Stimulated activated CD4-positive, alpha-beta T cell treated with anti-CD3 and anti-CD28 coated beads, Interleukin-15, amount 100 ng/mL, for 1 hour (primary cell): ENCODE measurements around the gene CBX8.

Experiments
- DNase-seq, 2 donors: peaks; one replicate each; pipeline ENCODE4 v3.0.0-alpha.2; 2020; ENCODE audit warnings: low read depth in 1 of 2, low spot score in 1 of 2

CBX8 gene

GRCh38 chr17:79796763-79797491 is at the start of gene CBX8:
Gene CBX8 (minus strand): TSS chr17:79797077. CDS start chr17:79796998, 79 bp downstream.
- DNase-seq = peak; percentile 97

GRCh38 chr17:79845601-79845949 is 48.7 kb upstream of the CBX8 start:
- no peak for DNase-seq

- no peak for DNase-seq
Measured at GRCh38 chr17:79844869-79845600, 48.2 kb upstream of the CBX8 start.

GRCh38 chr17:79843816-79844800 is 47.2 kb upstream of the CBX8 start:
- DNase-seq = no peak

- DNase-seq = no peak
Measured at GRCh38 chr17:79843474-79843815, 46.6 kb upstream of the CBX8 start.

- no peak for DNase-seq
Measured at GRCh38 chr17:79842656-79843473, 46.0 kb upstream of the CBX8 start.

GRCh38 chr17:79842136-79842655 is 45.3 kb upstream of the CBX8 start:
- DNase-seq = no peak

- no peak for DNase-seq
Measured at GRCh38 chr17:79841369-79842135, 44.7 kb upstream of the CBX8 start.

- no peak for DNase-seq
Measured at GRCh38 chr17:79840989-79841286, 44.1 kb upstream of the CBX8 start.

GRCh38 chr17:79840269-79840988 is 43.6 kb upstream of the CBX8 start:
- no peak for DNase-seq

- DNase-seq = peak; percentile 88
Measured at GRCh38 chr17:79839356-79840268, 42.7 kb upstream of the CBX8 start, which contains the start of gene CBX4. Gene CBX4 (minus strand): TSS chr17:79839440. CDS start chr17:79839251, 189 bp downstream.

- no peak for DNase-seq
Measured at GRCh38 chr17:79838522-79839274, 41.8 kb upstream of the CBX8 start.

- no peak for DNase-seq
Measured at GRCh38 chr17:79837888-79838521, 41.1 kb upstream of the CBX8 start.

GRCh38 chr17:79836972-79837887 is 40.4 kb upstream of the CBX8 start:
- DNase-seq = no peak

- no peak for DNase-seq
Measured at GRCh38 chr17:79836510-79836971, 39.7 kb upstream of the CBX8 start.
